ENCODE measurements around the gene ARMC9.
"Not testable (repeated sequence)": the region's sequence is repeated elsewhere in the genome, so short reads cannot be mapped to it uniquely, and the experiment has no call there.

The ARMC9 gene

DNA sequence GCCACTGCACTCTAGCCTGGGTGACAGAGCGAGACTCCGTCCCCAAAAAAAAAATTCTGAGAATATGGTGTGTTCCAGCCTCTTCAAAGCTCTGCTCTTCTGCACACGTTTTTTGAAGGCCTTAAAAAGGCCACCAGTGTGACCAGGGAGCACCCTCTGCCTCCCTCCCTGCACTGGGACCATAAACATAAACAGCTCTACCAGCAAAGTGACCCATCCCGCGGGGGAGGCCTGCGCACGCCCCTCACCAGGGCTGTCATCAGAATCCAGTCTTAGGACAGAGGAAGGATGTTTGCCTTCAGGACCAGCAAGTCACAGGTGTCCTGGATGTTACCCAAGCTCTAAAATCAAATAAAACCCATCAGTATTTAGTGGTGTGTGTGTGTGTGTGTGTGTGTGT, 173.9 kb downstream of the ARMC9 start (continued):
- TF ChIP-seq, protein P1, sequence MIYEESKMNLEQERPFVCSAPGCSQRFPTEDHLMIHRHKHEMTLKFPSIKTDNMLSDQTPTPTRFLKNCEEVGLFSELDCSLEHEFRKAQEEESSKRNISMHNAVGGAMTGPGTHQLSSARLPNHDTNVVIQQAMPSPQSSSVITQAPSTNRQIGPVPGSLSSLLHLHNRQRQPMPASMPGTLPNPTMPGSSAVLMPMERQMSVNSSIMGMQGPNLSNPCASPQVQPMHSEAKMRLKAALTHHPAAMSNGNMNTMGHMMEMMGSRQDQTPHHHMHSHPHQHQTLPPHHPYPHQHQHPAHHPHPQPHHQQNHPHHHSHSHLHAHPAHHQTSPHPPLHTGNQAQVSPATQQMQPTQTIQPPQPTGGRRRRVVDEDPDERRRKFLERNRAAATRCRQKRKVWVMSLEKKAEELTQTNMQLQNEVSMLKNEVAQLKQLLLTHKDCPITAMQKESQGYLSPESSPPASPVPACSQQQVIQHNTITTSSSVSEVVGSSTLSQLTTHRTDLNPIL (CRISPR knock-in tag; IDR thresholded peaks at IDR 0.05; ENCODE audit: low read depth): no peak
- TF ChIP-seq, protein P2, sequence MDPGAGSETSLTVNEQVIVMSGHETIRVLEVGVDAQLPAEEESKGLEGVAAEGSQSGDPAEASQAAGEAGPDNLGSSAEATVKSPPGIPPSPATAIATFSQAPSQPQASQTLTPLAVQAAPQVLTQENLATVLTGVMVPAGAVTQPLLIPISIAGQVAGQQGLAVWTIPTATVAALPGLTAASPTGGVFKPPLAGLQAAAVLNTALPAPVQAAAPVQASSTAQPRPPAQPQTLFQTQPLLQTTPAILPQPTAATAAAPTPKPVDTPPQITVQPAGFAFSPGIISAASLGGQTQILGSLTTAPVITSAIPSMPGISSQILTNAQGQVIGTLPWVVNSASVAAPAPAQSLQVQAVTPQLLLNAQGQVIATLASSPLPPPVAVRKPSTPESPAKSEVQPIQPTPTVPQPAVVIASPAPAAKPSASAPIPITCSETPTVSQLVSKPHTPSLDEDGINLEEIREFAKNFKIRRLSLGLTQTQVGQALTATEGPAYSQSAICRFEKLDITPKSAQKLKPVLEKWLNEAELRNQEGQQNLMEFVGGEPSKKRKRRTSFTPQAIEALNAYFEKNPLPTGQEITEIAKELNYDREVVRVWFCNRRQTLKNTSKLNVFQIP (CRISPR knock-in tag; IDR thresholded peaks at IDR 0.05; ENCODE audit: borderline replicate concordance, low read depth): no peak
- no peak for TF ChIP-seq ISL1 (CRISPR knock-in tag; IDR thresholded peaks at IDR 0.05)
- TF ChIP-seq ZFP30 (CRISPR knock-in tag; IDR thresholded peaks at IDR 0.05): no peak
- TF ChIP-seq ZFP3 (CRISPR knock-in tag; IDR thresholded peaks at IDR 0.05): no peak
- no peak for TF ChIP-seq ZNF70 (CRISPR knock-in tag; IDR thresholded peaks at IDR 0.05)
- no peak for TF ChIP-seq TOX (CRISPR knock-in tag; IDR thresholded peaks at IDR 0.05; ENCODE audit: borderline replicate concordance)
- TF ChIP-seq GLIS3 (CRISPR knock-in tag; IDR thresholded peaks at IDR 0.05): no peak
- no peak for TF ChIP-seq ZNF8 (CRISPR knock-in tag; IDR thresholded peaks at IDR 0.05)
- TF ChIP-seq ZNF565 (CRISPR knock-in tag; conservative IDR thresholded peaks at IDR 0.05; ENCODE audit: low read depth): no peak

DNA sequence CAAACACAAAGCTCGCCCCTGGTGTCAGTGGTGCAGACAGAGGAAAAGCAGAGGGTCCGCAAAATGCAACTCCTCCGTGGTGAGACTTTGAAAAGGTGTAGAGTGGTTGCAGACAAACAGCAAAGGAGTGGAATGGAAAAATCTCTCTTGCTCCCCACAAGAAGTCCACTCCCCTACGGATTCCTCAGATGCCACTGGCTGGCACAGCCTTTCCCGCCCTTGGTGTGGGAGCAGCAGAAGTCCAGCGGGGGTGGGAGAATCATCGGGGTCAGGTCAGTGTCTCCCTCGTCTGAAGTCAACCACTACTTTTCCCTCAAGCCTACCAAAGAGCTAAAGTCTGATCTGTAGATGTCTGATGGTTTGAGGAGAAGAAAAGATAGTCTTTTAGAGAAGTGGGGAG, 174.8 kb downstream of the ARMC9 start:
- TF ChIP-seq ZC3H10 (CRISPR knock-in tag; IDR thresholded peaks at IDR 0.05) (no peak), ARNTL (CRISPR knock-in tag; IDR thresholded peaks at IDR 0.05; ENCODE audit: borderline replicate concordance, low read depth) (no peak), ESRRG (CRISPR knock-in tag; IDR thresholded peaks at IDR 0.05) (no peak), ZFP3 (CRISPR knock-in tag; IDR thresholded peaks at IDR 0.05) (no peak), ZNF565 (CRISPR knock-in tag; conservative IDR thresholded peaks at IDR 0.05; ENCODE audit: low read depth) (no peak), PPARA (CRISPR knock-in tag; IDR thresholded peaks at IDR 0.05; ENCODE audit: borderline replicate concordance) (no peak), ZNF8 (CRISPR knock-in tag; IDR thresholded peaks at IDR 0.05) (no peak), BACH2 (CRISPR knock-in tag; IDR thresholded peaks at IDR 0.05; ENCODE audit: borderline replicate concordance) (no peak), TOX (CRISPR knock-in tag; IDR thresholded peaks at IDR 0.05; ENCODE audit: borderline replicate concordance) (no peak), ISL1 (CRISPR knock-in tag; IDR thresholded peaks at IDR 0.05) (no peak), SNAI2 (CRISPR knock-in tag; IDR thresholded peaks at IDR 0.05) (no peak), RARB (CRISPR knock-in tag; IDR thresholded peaks at IDR 0.05) (no peak)
- TF ChIP-seq, protein P3, sequence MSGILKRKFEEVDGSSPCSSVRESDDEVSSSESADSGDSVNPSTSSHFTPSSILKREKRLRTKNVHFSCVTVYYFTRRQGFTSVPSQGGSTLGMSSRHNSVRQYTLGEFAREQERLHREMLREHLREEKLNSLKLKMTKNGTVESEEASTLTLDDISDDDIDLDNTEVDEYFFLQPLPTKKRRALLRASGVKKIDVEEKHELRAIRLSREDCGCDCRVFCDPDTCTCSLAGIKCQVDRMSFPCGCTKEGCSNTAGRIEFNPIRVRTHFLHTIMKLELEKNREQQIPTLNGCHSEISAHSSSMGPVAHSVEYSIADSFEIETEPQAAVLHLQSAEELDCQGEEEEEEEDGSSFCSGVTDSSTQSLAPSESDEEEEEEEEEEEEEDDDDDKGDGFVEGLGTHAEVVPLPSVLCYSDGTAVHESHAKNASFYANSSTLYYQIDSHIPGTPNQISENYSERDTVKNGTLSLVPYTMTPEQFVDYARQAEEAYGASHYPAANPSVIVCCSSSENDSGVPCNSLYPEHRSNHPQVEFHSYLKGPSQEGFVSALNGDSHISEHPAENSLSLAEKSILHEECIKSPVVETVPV (CRISPR knock-in tag; IDR thresholded peaks at IDR 0.05): no peak
- TF ChIP-seq, protein P2 (CRISPR knock-in tag; IDR thresholded peaks at IDR 0.05; ENCODE audit: borderline replicate concordance, low read depth): no peak
- TF ChIP-seq, protein P4, sequence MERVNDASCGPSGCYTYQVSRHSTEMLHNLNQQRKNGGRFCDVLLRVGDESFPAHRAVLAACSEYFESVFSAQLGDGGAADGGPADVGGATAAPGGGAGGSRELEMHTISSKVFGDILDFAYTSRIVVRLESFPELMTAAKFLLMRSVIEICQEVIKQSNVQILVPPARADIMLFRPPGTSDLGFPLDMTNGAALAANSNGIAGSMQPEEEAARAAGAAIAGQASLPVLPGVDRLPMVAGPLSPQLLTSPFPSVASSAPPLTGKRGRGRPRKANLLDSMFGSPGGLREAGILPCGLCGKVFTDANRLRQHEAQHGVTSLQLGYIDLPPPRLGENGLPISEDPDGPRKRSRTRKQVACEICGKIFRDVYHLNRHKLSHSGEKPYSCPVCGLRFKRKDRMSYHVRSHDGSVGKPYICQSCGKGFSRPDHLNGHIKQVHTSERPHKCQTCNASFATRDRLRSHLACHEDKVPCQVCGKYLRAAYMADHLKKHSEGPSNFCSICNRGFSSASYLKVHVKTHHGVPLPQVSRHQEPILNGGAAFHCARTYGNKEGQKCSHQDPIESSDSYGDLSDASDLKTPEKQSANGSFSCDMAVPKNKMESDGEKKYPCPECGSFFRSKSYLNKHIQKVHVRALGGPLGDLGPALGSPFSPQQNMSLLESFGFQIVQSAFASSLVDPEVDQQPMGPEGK (CRISPR knock-in tag; IDR thresholded peaks at IDR 0.05; ENCODE audit: borderline replicate concordance): no peak
- no peak for ATAC-seq

DNA sequence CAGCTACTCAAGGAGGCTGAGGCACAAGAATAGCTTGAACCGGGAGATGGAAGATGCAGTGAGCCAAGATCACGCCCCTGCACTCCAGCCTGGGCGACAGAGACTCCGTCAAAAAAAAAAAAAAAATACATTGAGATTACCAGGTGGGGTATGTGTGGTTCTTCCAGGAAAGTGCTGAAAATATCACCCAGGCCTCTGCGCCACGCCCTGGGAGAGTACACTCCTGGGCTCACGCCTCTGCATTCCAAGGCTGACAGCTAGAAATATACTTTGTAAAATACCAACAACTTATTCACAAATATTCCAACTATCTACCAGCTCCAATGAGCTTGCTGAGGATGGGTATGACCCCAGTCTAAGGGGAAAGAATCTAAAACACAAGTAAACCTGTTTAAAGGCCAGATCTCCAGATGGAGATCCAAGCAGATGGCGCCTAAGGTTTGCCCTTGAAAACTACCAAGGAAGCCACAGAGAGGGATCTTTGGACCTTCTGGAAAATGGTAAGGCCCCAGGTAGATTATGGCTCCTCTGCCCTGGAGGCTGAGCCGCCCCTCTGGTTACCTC, 175.4 kb downstream of the ARMC9 start:
- ATAC-seq: no peak; the same call in 2 of the 3 replicates
- TF ChIP-seq ZC3H10 (CRISPR knock-in tag; IDR thresholded peaks at IDR 0.05): no peak
- TF ChIP-seq CSDC2 (CRISPR knock-in tag; IDR thresholded peaks at IDR 0.05): no peak
- TF ChIP-seq GLIS3 (CRISPR knock-in tag; IDR thresholded peaks at IDR 0.05): no peak
- TF ChIP-seq ZNF70 (CRISPR knock-in tag; IDR thresholded peaks at IDR 0.05): no peak
- no peak for TF ChIP-seq RARB (CRISPR knock-in tag; IDR thresholded peaks at IDR 0.05)
- TF ChIP-seq ZFP30 (CRISPR knock-in tag; IDR thresholded peaks at IDR 0.05): no peak

DNA sequence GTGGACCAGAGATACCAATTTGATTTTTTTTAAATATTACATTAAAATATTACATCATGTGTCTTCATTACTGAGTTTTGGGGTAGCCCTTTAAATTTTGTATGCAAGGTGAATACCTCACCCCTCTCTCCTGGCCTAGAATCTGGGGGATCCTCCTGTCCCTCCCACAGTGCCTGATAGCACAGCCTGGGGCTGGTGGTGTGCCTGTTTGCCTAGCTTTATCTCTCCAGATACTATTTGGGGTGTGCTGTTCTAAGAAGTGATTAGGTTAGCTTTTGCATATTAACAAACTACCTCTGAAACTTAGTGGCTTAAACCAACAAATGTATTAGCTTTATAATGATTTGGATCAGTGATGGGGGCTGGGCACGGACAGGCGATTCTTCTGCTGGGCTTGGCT, 176.3 kb downstream of the ARMC9 start:
- ATAC-seq: no peak
- TF ChIP-seq ZNF565 (CRISPR knock-in tag; conservative IDR thresholded peaks at IDR 0.05; ENCODE audit: low read depth) (no peak), ESRRG (CRISPR knock-in tag; IDR thresholded peaks at IDR 0.05) (no peak), SNAI2 (CRISPR knock-in tag; IDR thresholded peaks at IDR 0.05) (no peak), ZNF70 (CRISPR knock-in tag; IDR thresholded peaks at IDR 0.05) (no peak)

DNA sequence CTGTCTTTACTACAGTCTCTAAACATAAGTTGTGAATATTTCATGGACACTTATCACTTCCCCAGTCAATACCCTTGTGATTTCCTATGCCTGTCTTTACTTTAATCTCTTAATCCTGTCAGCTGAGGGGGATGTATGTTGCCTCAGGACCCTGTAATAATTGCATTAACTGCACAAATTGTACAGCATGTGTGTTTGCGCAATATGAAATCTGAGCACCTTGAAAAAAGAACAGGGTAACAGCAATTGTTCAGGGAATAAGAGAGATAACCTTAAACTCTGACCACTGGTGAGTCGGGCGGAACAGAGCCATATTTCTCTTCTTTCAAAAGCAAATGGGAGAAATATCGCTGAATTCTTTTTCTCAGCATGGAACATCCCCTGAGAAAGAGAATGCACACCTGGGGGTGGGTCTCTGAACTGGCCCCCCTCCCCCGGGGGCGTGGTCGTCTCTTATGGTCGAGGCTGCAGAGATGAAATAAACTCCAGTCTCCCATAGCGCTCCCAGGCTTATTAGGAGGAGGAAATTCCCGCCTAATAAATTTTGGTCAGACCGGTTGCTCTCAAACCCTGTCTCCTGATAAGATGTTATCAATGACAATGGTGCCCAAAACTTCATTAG, 177.7 kb downstream of the ARMC9 start:
- ATAC-seq: not testable (repeated sequence)
